ENCODE measurements around the gene KRTAP4-6. TPM values are rescaled to one million over a fixed set of nuclear protein-coding genes. Genes with fewer than 3 reads are reported as not detected.
"Not testable (repeated sequence)": the region's sequence is repeated elsewhere in the genome, so short reads cannot be mapped to it uniquely, and the experiment has no call there.

Gene KRTAP4-6
- not detected in 2 replicates for total RNA-seq

- DNase-seq (ENCODE audit: low spot score): no peak
- Mint-ChIP-seq H3K27ac (no peak within 1 kb of the TSS), H3K36me3 (ENCODE audit: low read depth) (no peaks in the 10 kb centered on the region), H3K4me3 (no peak within 1 kb of the TSS), H3K9me3 (peaks cover 31% of the 10 kb centered on the region), H3K27me3 (ENCODE audit: insufficient read depth) (peaks cover 1% of the 10 kb centered on the region), H3K4me1 (ENCODE audit: low read depth) (no peaks in the 10 kb centered on the region)
- intact Hi-C loops (cut with micrococcal nuclease): no loop called here
Measured at GRCh38 chr17:41140360-41141131, at the start of gene KRTAP4-6. Gene KRTAP4-6 (minus strand): TSS chr17:41140544. CDS start chr17:41140487, 57 bp downstream.

- H3K9me3 Mint-ChIP-seq; intact Hi-C loops (cut with micrococcal nuclease); H3K27ac Mint-ChIP-seq; DNase-seq (ENCODE audit: low spot score); H3K4me3 Mint-ChIP-seq; H3K36me3 Mint-ChIP-seq (ENCODE audit: low read depth); H3K4me1 Mint-ChIP-seq (ENCODE audit: low read depth): not testable (repeated sequence)
- peaks cover 10% of the 10 kb centered on the region for H3K27me3 Mint-ChIP-seq (ENCODE audit: insufficient read depth)
Measured at GRCh38 chr17:41189837-41190318, 49.5 kb upstream of the KRTAP4-6 start, which contains the start of gene KRTAP9-1. Gene KRTAP9-1 (plus strand): TSS chr17:41189887. CDS start chr17:41189887, 0 bp downstream.

- DNase-seq (ENCODE audit: low spot score): no peak
- Mint-ChIP-seq H3K4me1 (ENCODE audit: low read depth) (no peaks in the 10 kb centered on the region), H3K27ac (no peak overlapping the region), H3K27me3 (ENCODE audit: insufficient read depth) (peaks cover 13% of the 10 kb centered on the region), H3K9me3 (no peaks in the 10 kb centered on the region), H3K4me3 (no peak overlapping the region), H3K36me3 (ENCODE audit: low read depth) (no peaks in the 10 kb centered on the region)
- intact Hi-C loops (cut with micrococcal nuclease): no loop called here
Measured at GRCh38 chr17:41186872-41187271, 46.5 kb upstream of the KRTAP4-6 start.

GRCh38 chr17:41185001-41185400, 44.7 kb upstream of the KRTAP4-6 start:
- Mint-ChIP-seq H3K27me3 (ENCODE audit: insufficient read depth) (peaks cover 5% of the 10 kb centered on the region), H3K9me3 (no peaks in the 10 kb centered on the region), H3K27ac (no peak overlapping the region), H3K4me3 (no peak overlapping the region), H3K4me1 (ENCODE audit: low read depth) (no peaks in the 10 kb centered on the region), H3K36me3 (ENCODE audit: low read depth) (no peaks in the 10 kb centered on the region)
- intact Hi-C loops (cut with micrococcal nuclease): no loop called here
- no peak for DNase-seq (ENCODE audit: low spot score)

GRCh38 chr17:41184480-41184961, 44.2 kb upstream of the KRTAP4-6 start, which contains the start of gene KRTAP4-1:
Gene KRTAP4-1 (minus strand): TSS chr17:41184911. CDS start chr17:41184854, 57 bp downstream.
- Mint-ChIP-seq H3K27ac (no peak within 1 kb of the TSS), H3K27me3 (ENCODE audit: insufficient read depth) (peaks cover 5% of the 10 kb centered on the region), H3K4me1 (ENCODE audit: low read depth) (no peaks in the 10 kb centered on the region), H3K4me3 (no peak within 1 kb of the TSS), H3K36me3 (ENCODE audit: low read depth) (no peaks in the 10 kb centered on the region), H3K9me3 (no peaks in the 10 kb centered on the region)
- intact Hi-C loops (cut with micrococcal nuclease): no loop called here
- DNase-seq (ENCODE audit: low spot score): no peak

GRCh38 chr17:41178843-41179616, 38.7 kb upstream of the KRTAP4-6 start:
- Mint-ChIP-seq H3K27me3 (ENCODE audit: insufficient read depth) (no peaks in the 10 kb centered on the region), H3K4me1 (ENCODE audit: low read depth) (no peaks in the 10 kb centered on the region), H3K4me3 (no peak overlapping the region), H3K9me3 (no peaks in the 10 kb centered on the region), H3K36me3 (ENCODE audit: low read depth) (no peaks in the 10 kb centered on the region), H3K27ac (no peak overlapping the region)
- no peak for DNase-seq (ENCODE audit: low spot score)
- intact Hi-C loops (cut with micrococcal nuclease): no loop called here

GRCh38 chr17:41178341-41178740, 38.0 kb upstream of the KRTAP4-6 start:
- DNase-seq (ENCODE audit: low spot score): no peak
- Mint-ChIP-seq H3K27ac (no peak overlapping the region), H3K9me3 (no peaks in the 10 kb centered on the region), H3K4me1 (ENCODE audit: low read depth) (no peaks in the 10 kb centered on the region), H3K36me3 (ENCODE audit: low read depth) (no peaks in the 10 kb centered on the region), H3K27me3 (ENCODE audit: insufficient read depth) (peaks cover 1% of the 10 kb centered on the region), H3K4me3 (no peak overlapping the region)
- intact Hi-C loops (cut with micrococcal nuclease): no loop called here

- Mint-ChIP-seq H3K9me3 (no peaks in the 10 kb centered on the region), H3K36me3 (ENCODE audit: low read depth) (no peaks in the 10 kb centered on the region), H3K27me3 (ENCODE audit: insufficient read depth) (peaks cover 1% of the 10 kb centered on the region), H3K27ac (no peak within 1 kb of the TSS), H3K4me3 (no peak within 1 kb of the TSS), H3K4me1 (ENCODE audit: low read depth) (no peaks in the 10 kb centered on the region)
- DNase-seq (ENCODE audit: low spot score): no peak
- intact Hi-C loops (cut with micrococcal nuclease): no loop called here
Measured at GRCh38 chr17:41177727-41178271, 37.5 kb upstream of the KRTAP4-6 start, which contains the start of gene KRTAP4-2. Gene KRTAP4-2 (minus strand): TSS chr17:41178221. CDS start chr17:41178164, 57 bp downstream.

- Mint-ChIP-seq H3K4me1 (ENCODE audit: low read depth) (no peaks in the 10 kb centered on the region), H3K36me3 (ENCODE audit: low read depth) (no peaks in the 10 kb centered on the region), H3K27me3 (ENCODE audit: insufficient read depth) (peaks cover 5% of the 10 kb centered on the region), H3K4me3 (no peak overlapping the region), H3K9me3 (no peaks in the 10 kb centered on the region), H3K27ac (no peak overlapping the region)
- intact Hi-C loops (cut with micrococcal nuclease): no loop called here
- no peak for DNase-seq (ENCODE audit: low spot score)
Measured at GRCh38 chr17:41176744-41177387, 36.5 kb upstream of the KRTAP4-6 start.

GRCh38 chr17:41171886-41172285, 31.5 kb upstream of the KRTAP4-6 start:
- DNase-seq (ENCODE audit: low spot score): no peak
- Mint-ChIP-seq H3K4me1 (ENCODE audit: low read depth) (no peaks in the 10 kb centered on the region), H3K27ac (no peak overlapping the region), H3K4me3 (no peak overlapping the region), H3K36me3 (ENCODE audit: low read depth) (no peaks in the 10 kb centered on the region), H3K27me3 (ENCODE audit: insufficient read depth) (peaks cover 5% of the 10 kb centered on the region), H3K9me3 (no peaks in the 10 kb centered on the region)
- intact Hi-C loops (cut with micrococcal nuclease): no loop called here

- H3K36me3 Mint-ChIP-seq (ENCODE audit: low read depth): no peaks in the 10 kb centered on the region
- no peak for DNase-seq (ENCODE audit: low spot score)
- H3K27ac Mint-ChIP-seq: no peak within 1 kb of the TSS
Measured at GRCh38 chr17:41168121-41168520, 27.8 kb upstream of the KRTAP4-6 start, which contains the start of gene KRTAP4-3. Gene KRTAP4-3 (minus strand): TSS chr17:41168221. CDS start chr17:41168172, 49 bp downstream.

GRCh38 chr17:41167561-41167960, 27.2 kb upstream of the KRTAP4-6 start:
- Mint-ChIP-seq H3K4me1 (ENCODE audit: low read depth) (no peaks in the 10 kb centered on the region), H3K27me3 (ENCODE audit: insufficient read depth) (peaks cover 3% of the 10 kb centered on the region), H3K9me3 (no peaks in the 10 kb centered on the region), H3K27ac (no peak overlapping the region), H3K4me3 (no peak overlapping the region), H3K36me3 (ENCODE audit: low read depth) (no peaks in the 10 kb centered on the region)
- DNase-seq (ENCODE audit: low spot score): no peak
- intact Hi-C loops (cut with micrococcal nuclease): no loop called here

More at GRCh38 chr17:41168121-41168520, 27.8 kb upstream of the KRTAP4-6 start, which contains the start of gene KRTAP4-3:
- intact Hi-C loops (cut with micrococcal nuclease): no loop called here
- H3K27me3 Mint-ChIP-seq (ENCODE audit: insufficient read depth): peaks cover 3% of the 10 kb centered on the region
- no peaks in the 10 kb centered on the region for H3K9me3 Mint-ChIP-seq
- H3K4me3 Mint-ChIP-seq: no peak within 1 kb of the TSS
- no peaks in the 10 kb centered on the region for H3K4me1 Mint-ChIP-seq (ENCODE audit: low read depth)
